ENCODE data around the gene DTNA.

Gene DTNA

GRCh38 chr18:34821669-34822210, 111.6 kb downstream of the DTNA start:
- H3K9ac ChIP-seq (ENCODE audit: low read length), result no peak overlapping the region

GRCh38 chr18:34828093-34828492, 118.0 kb downstream of the DTNA start:
- DNase-seq, result no peak
- Histone ChIP-seq H3F3A (ENCODE audit: insufficient read depth, low read length) (no peaks in the 10 kb centered on the region), H3K9ac (ENCODE audit: low read length) (no peak overlapping the region)

More at GRCh38 chr18:34821669-34822210, 111.6 kb downstream of the DTNA start:
- no peaks in the 10 kb centered on the region for H3K36me3 ChIP-seq (replicated peaks; ENCODE audit: insufficient read depth, low read length)
- no peak overlapping the region for H3K4me2 ChIP-seq (ENCODE audit: low read depth, low read length)
- H2AFZ ChIP-seq (ENCODE audit: low read length), result no peak overlapping the region
- no peaks in the 10 kb centered on the region for H3K4me1 ChIP-seq (ENCODE audit: low read length)
- no peaks in the 10 kb centered on the region for H4K20me1 ChIP-seq (ENCODE audit: insufficient read depth, low read length)
- no peak overlapping the region for H3K4me3 ChIP-seq (ENCODE audit: low read length)
- no peak overlapping the region for H3K27ac ChIP-seq (ENCODE audit: low read length)
- H3K9me3 ChIP-seq (replicated peaks; ENCODE audit: insufficient read depth, low read length), result no peaks in the 10 kb centered on the region
- H3K9me2 ChIP-seq (replicated peaks; ENCODE audit: insufficient read depth, low read length), result no peaks in the 10 kb centered on the region
- TF ChIP-seq EZH2 (optimal IDR thresholded peaks at IDR 0.05; ENCODE audit: low read depth, low read length) (no peak), EZH2phosphoT487 (IDR thresholded peaks at IDR 0.05; ENCODE audit: low read length) (no peak), CTCF (IDR thresholded peaks at IDR 0.05; ENCODE audit: low read length) (no peak)
- no peaks in the 10 kb centered on the region for H3F3A ChIP-seq (ENCODE audit: insufficient read depth, low read length)
- no peaks in the 10 kb centered on the region for H3K79me2 ChIP-seq (ENCODE audit: low read length)
- no peak for DNase-seq
- H3K27me3 ChIP-seq (replicated peaks; ENCODE audit: insufficient read depth, low read length), result no peaks in the 10 kb centered on the region

DNA sequence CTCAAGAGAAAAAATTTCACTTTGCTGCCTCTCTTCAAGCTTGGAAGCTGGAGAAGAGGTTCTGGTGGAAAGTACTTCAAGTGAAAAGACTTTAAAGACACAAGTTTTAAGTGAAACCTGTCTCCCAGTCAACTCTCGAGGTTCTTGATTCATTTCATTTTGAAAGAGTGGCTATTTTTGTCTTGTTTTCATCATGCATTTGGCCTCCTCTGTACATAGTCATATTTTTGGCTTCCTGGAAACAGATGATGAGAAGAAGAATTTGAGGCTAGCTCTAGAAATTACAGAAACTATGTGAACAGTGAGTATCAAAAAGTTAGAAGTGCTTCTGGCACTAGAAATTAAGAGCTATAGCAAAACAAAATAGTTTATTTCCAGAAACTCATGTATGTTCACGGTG, 124.8 kb downstream of the DTNA start:
- Histone ChIP-seq H3K9me3 (replicated peaks; ENCODE audit: insufficient read depth, low read length) (no peaks in the 10 kb centered on the region), H2AFZ (ENCODE audit: low read length) (no peak overlapping the region), H3K9me2 (replicated peaks; ENCODE audit: insufficient read depth, low read length) (no peaks in the 10 kb centered on the region), H3K4me1 (ENCODE audit: low read length) (no peaks in the 10 kb centered on the region), H4K20me1 (ENCODE audit: insufficient read depth, low read length) (no peaks in the 10 kb centered on the region), H3K27ac (ENCODE audit: low read length) (no peak overlapping the region), H3K27me3 (replicated peaks; ENCODE audit: insufficient read depth, low read length) (no peaks in the 10 kb centered on the region), H3K79me2 (ENCODE audit: low read length) (no peaks in the 10 kb centered on the region), H3K4me2 (ENCODE audit: low read depth, low read length) (no peak overlapping the region), H3F3A (ENCODE audit: insufficient read depth, low read length) (no peaks in the 10 kb centered on the region), H3K9ac (ENCODE audit: low read length) (no peak overlapping the region), H3K4me3 (ENCODE audit: low read length) (no peak overlapping the region), H3K36me3 (replicated peaks; ENCODE audit: insufficient read depth, low read length) (no peaks in the 10 kb centered on the region)
- TF ChIP-seq EZH2 (optimal IDR thresholded peaks at IDR 0.05; ENCODE audit: low read depth, low read length) (no peak), CTCF (IDR thresholded peaks at IDR 0.05; ENCODE audit: low read length) (no peak), EZH2phosphoT487 (IDR thresholded peaks at IDR 0.05; ENCODE audit: low read length) (no peak)
- no peak for DNase-seq

More at GRCh38 chr18:34828093-34828492, 118.0 kb downstream of the DTNA start:
- Histone ChIP-seq H3K27ac (ENCODE audit: low read length) (no peak overlapping the region), H4K20me1 (ENCODE audit: insufficient read depth, low read length) (no peaks in the 10 kb centered on the region), H3K4me2 (ENCODE audit: low read depth, low read length) (no peak overlapping the region), H2AFZ (ENCODE audit: low read length) (no peak overlapping the region), H3K9me3 (replicated peaks; ENCODE audit: insufficient read depth, low read length) (no peaks in the 10 kb centered on the region), H3K79me2 (ENCODE audit: low read length) (no peaks in the 10 kb centered on the region), H3K36me3 (replicated peaks; ENCODE audit: insufficient read depth, low read length) (no peaks in the 10 kb centered on the region), H3K4me3 (ENCODE audit: low read length) (no peak overlapping the region), H3K9me2 (replicated peaks; ENCODE audit: insufficient read depth, low read length) (no peaks in the 10 kb centered on the region), H3K27me3 (replicated peaks; ENCODE audit: insufficient read depth, low read length) (no peaks in the 10 kb centered on the region), H3K4me1 (ENCODE audit: low read length) (no peaks in the 10 kb centered on the region)
- TF ChIP-seq EZH2phosphoT487 (IDR thresholded peaks at IDR 0.05; ENCODE audit: low read length) (no peak), CTCF (IDR thresholded peaks at IDR 0.05; ENCODE audit: low read length) (no peak)

Data from MM.1S (cell line).